NB4 (cell line): ENCODE data around the gene CHRNA7.

Experiments used
- DNase-seq: peaks from one replicate; pipeline ENCODE4 v3.0.0; 2010; ENCODE audit warnings: low read depth
- H3K4me3 ChIP-seq: one replicate; pipeline ENCODE4 v1.5.1; 2011; ENCODE audit warnings: mild to moderate bottlenecking, low read depth, low read length, moderate library complexity
- CTCF ChIP-seq: IDR thresholded peaks from one replicate; pipeline ENCODE4 v1.5.1; 2012; ENCODE audit warnings: low read depth, low read length
- MAX ChIP-seq: IDR thresholded peaks from 2 replicates; pipeline ENCODE4 v1.6.1; 2011; ENCODE audit warnings: low read depth, low read length
- MYC ChIP-seq: IDR thresholded peaks from 2 replicates; pipeline ENCODE4 v1.6.1; 2011; ENCODE audit warnings: low read depth, low read length
- POLR2A ChIP-seq: IDR thresholded peaks from 2 replicates; pipeline ENCODE4 v1.6.1; 2011; ENCODE audit warnings: mild to moderate bottlenecking; ENCODE audit not compliant: insufficient read length; ENCODE audit errors: extremely low read depth

CHRNA7 gene

GRCh38 chr15:32042269-32042972 lies 12.1 kb downstream of the CHRNA7 start:
- no peak for DNase-seq
- no peak overlapping the region for H3K4me3 ChIP-seq

GRCh38 chr15:32053719-32054118 lies 23.4 kb downstream of the CHRNA7 start:
- TF ChIP-seq CTCF (no peak), MYC (no peak), POLR2A (no peak), MAX (no peak)
- DNase-seq, result no peak
- H3K4me3 ChIP-seq, result no peak overlapping the region

More at GRCh38 chr15:32042269-32042972, 12.1 kb downstream of the CHRNA7 start:
- no peak for TF ChIP-seq MAX
- no peak for TF ChIP-seq CTCF
- no peak for TF ChIP-seq MYC
- no peak for TF ChIP-seq POLR2A

GRCh38 chr15:32057876-32058425 lies 27.6 kb downstream of the CHRNA7 start:
- no peak for DNase-seq
- no peak overlapping the region for H3K4me3 ChIP-seq
- TF ChIP-seq CTCF (no peak), MAX (no peak), POLR2A (no peak), MYC (no peak)

GRCh38 chr15:32060706-32061105 lies 30.4 kb downstream of the CHRNA7 start:
- no peak overlapping the region for H3K4me3 ChIP-seq
- DNase-seq, result peak; percentile 1
- no peak for TF ChIP-seq MYC
- no peak for TF ChIP-seq MAX
- no peak for TF ChIP-seq CTCF
- TF ChIP-seq POLR2A, result no peak

GRCh38 chr15:32067115-32067514 lies 36.8 kb downstream of the CHRNA7 start:
- DNase-seq, result no peak
- TF ChIP-seq CTCF, result no peak
- no peak for TF ChIP-seq MYC
- TF ChIP-seq POLR2A, result no peak
- TF ChIP-seq MAX, result no peak
- H3K4me3 ChIP-seq, result no peak overlapping the region
